Esophagus muscularis mucosa (tissue), 4 donors: ENCODE results near the gene KAT2B. TPM values are rescaled to one million over a fixed set of nuclear protein-coding genes. Genes with fewer than 3 reads are reported as not detected.

ENCODE experiments used
- DNase-seq: peaks from one replicate; pipeline ENCODE4 v3.0.0-alpha.2; 2017; ENCODE audit errors: extremely low spot score
- H3K27ac ChIP-seq, 4 donors: fragments of 200-600 bp; sonication (generic); replicated peaks in 1 of 4; 1 replicate in 3 of 4; 2 replicates in 1 of 4; pipeline ENCODE4 v1.5.1; 2016 to 2019; ENCODE audit warnings: mild to moderate bottlenecking in 1 of 4
- H3K27me3 ChIP-seq, 4 donors: fragments of 200-600 bp; sonication (generic); one replicate each; pipeline versions ENCODE4 v1.5.1 to v1.6.0; 2016 to 2019
- H3K36me3 ChIP-seq, 4 donors: fragments of 200-600 bp; sonication (generic); one replicate each; pipeline ENCODE4 v1.5.1; 2016 to 2019
- H3K4me1 ChIP-seq, 4 donors: fragments of 200-600 bp; sonication (generic); one replicate each; pipeline ENCODE4 v1.5.1; 2016 to 2019
- H3K4me3 ChIP-seq, 4 donors: fragments of 200-600 bp; sonication (generic); 1 replicate in 2 of 4; 2 replicates in 2 of 4; pipeline ENCODE4 v1.5.1; 2016 to 2019; ENCODE audit warnings: mild to moderate bottlenecking in 4 of 4, moderate library complexity in 1 of 4
- H3K9me3 ChIP-seq, 4 donors: fragments of 200-600 bp; sonication (generic); 1 replicate in 3 of 4; 2 replicates in 1 of 4; pipeline ENCODE4 v1.5.1; 2016 to 2019
- CTCF ChIP-seq, 3 experiments: fragments of 200-600 bp in 2 of 3; fragments of 450-650 bp in 1 of 3; sonication (generic) in 2 of 3; IDR thresholded peaks; one replicate each; pipeline ENCODE4 v1.5.1; 2017 to 2019; ENCODE audit warnings: antibody characterized with exemption in 3 of 3, mild to moderate bottlenecking in 2 of 3, moderate library complexity in 1 of 3
- EP300 ChIP-seq: sonication (generic); formaldehyde crosslinking; IDR thresholded peaks from one replicate; pipeline ENCODE4 v1.6.1; 2017; ENCODE audit warnings: antibody characterized with exemption
- POLR2A ChIP-seq: fragments of 450-650 bp; IDR thresholded peaks from one replicate; pipeline ENCODE4 v1.6.1; 2017; ENCODE audit warnings: antibody characterized with exemption, moderate library complexity, mild to moderate bottlenecking, low read depth
- POLR2AphosphoS5 ChIP-seq, 2 donors: sonication (generic); formaldehyde crosslinking; IDR thresholded peaks; one replicate each; pipeline ENCODE4 v1.6.1; 2017; ENCODE audit warnings: antibody characterized with exemption in 2 of 2
- WGBS: methylation state at CpG from one replicate; pipeline ENCODE4 v1.1.5; 2018; 5-methylcytosine and 5-hydroxymethylcytosine counted together
- intact Hi-C: fragments of 100-400 bp; cut with DNase I; formaldehyde crosslinking; loops from one replicate; pipeline ENCODE4 v1.15.1; 2023
- total RNA-seq, 4 donors: library from RNA; depleted of rRNA; stranded (reverse); fragments of >200 nt; gene quantifications; one replicate each; pipeline versions ENCODE4 v1.1.0 to v1.2.1, GENCODE V29; 2016

KAT2B gene
- total RNA-seq, 4 donors from 2014 or later, result 37.8 to 58.5 (median 49.5) TPM

- no peaks in the 10 kb centered on the region for H3K27me3 ChIP-seq
- TF ChIP-seq POLR2AphosphoS5 (IDR thresholded peaks at IDR 0.05), result peak in 1 of 2 donors; percentile 79
- TF ChIP-seq CTCF (IDR thresholded peaks at IDR 0.05), result no peak
- no peaks in the 10 kb centered on the region for H3K36me3 ChIP-seq
- peak overlapping the region; percentile 30 to 48 (median 40) for H3K27ac ChIP-seq
- H3K9me3 ChIP-seq, result no peaks in the 10 kb centered on the region
- intact Hi-C loops, result no loop called here
- no peak overlapping the region for H3K4me3 ChIP-seq
- peaks cover 47 to 59% (median 55%) of the 10 kb centered on the region in 4 donors for H3K4me1 ChIP-seq
- DNase-seq, result no peak
- WGBS, result 46% methylated on average over 4 of the region's 4 CpGs
These were observed 14.3 kb downstream of the KAT2B start for GRCh38 chr3:20054549-20054987.

- H3K27ac ChIP-seq, result peak overlapping the region; percentile 30 to 48 (median 40)
- intact Hi-C loops, result no loop called here
- H3K36me3 ChIP-seq, result no peaks in the 10 kb centered on the region
- no peak overlapping the region for H3K4me3 ChIP-seq
- H3K27me3 ChIP-seq, result no peaks in the 10 kb centered on the region
- TF ChIP-seq CTCF (IDR thresholded peaks at IDR 0.05), result no peak
- H3K4me1 ChIP-seq, result peaks cover 47 to 59% (median 56%) of the 10 kb centered on the region in 4 donors
- no peak for DNase-seq
- no peaks in the 10 kb centered on the region for H3K9me3 ChIP-seq
- WGBS, result 46% methylated on average over 10 of the region's 10 CpGs
These were observed 15.0 kb downstream of the KAT2B start for GRCh38 chr3:20055020-20055775.

DNA sequence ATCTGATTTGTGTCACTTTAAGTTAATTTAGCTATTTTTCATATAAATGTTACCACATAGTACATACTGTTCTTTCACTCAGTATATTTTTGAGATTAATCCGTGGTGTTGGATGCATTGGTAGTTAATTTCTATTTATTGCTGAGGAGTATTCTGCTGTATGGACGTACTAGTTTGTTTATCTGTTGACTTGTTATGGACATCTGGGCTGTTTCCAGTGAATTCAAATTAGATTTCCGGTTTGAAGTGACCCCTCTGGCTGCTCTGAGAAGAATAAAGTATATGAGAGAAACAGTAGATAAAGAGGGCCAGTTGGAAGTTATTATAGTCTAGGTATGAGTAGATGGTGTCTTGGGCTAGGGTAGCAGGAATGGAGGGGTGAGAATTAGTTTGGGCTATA, 15.6 kb downstream of the KAT2B start:
- peaks cover 49 to 64% (median 61%) of the 10 kb centered on the region in 4 donors for H3K4me1 ChIP-seq
- 80% methylated on average over 3 of the region's 3 CpGs for WGBS
- no peaks in the 10 kb centered on the region for H3K36me3 ChIP-seq
- no peaks in the 10 kb centered on the region for H3K9me3 ChIP-seq
- no peaks in the 10 kb centered on the region for H3K27me3 ChIP-seq
- no peak for DNase-seq
- no peak overlapping the region for H3K4me3 ChIP-seq
- intact Hi-C loops, result no loop called here
- H3K27ac ChIP-seq, result peak overlapping the region in 3 of 4 donors; percentile 5 to 72 (median 43)
- TF ChIP-seq POLR2A (no peak), CTCF (IDR thresholded peaks at IDR 0.05) (no peak), EP300 (no peak), POLR2AphosphoS5 (IDR thresholded peaks at IDR 0.05) (no peak)

GRCh38 chr3:20056725-20057611, 16.7 kb downstream of the KAT2B start:
- peak overlapping the region; percentile 57 to 72 (median 66) for H3K27ac ChIP-seq

More at GRCh38 chr3:20056725-20057611, 16.7 kb downstream of the KAT2B start:
- H3K4me3 ChIP-seq, result no peak overlapping the region
- 21% methylated on average over 5 of the region's 5 CpGs for WGBS
- no peak for DNase-seq
- no peaks in the 10 kb centered on the region for H3K36me3 ChIP-seq
- no peaks in the 10 kb centered on the region for H3K27me3 ChIP-seq
- H3K4me1 ChIP-seq, result peaks cover 56 to 64% (median 61%) of the 10 kb centered on the region in 4 donors
- intact Hi-C loops, result no loop called here
- H3K9me3 ChIP-seq, result no peaks in the 10 kb centered on the region
- TF ChIP-seq POLR2AphosphoS5 (IDR thresholded peaks at IDR 0.05) (peak in 1 of 2 donors; percentile 12), POLR2A (no peak), CTCF (IDR thresholded peaks at IDR 0.05) (no peak)
